NCI-H187 treated with DMSO at 0.1 percent for 48 hours (cell line): ENCODE data around the gene MPST.

Experiments used
- DNase-seq: peaks from one replicate; lab custom pipeline; 2025; lab: John Stamatoyannopoulos, UW

The MPST gene

DNA sequence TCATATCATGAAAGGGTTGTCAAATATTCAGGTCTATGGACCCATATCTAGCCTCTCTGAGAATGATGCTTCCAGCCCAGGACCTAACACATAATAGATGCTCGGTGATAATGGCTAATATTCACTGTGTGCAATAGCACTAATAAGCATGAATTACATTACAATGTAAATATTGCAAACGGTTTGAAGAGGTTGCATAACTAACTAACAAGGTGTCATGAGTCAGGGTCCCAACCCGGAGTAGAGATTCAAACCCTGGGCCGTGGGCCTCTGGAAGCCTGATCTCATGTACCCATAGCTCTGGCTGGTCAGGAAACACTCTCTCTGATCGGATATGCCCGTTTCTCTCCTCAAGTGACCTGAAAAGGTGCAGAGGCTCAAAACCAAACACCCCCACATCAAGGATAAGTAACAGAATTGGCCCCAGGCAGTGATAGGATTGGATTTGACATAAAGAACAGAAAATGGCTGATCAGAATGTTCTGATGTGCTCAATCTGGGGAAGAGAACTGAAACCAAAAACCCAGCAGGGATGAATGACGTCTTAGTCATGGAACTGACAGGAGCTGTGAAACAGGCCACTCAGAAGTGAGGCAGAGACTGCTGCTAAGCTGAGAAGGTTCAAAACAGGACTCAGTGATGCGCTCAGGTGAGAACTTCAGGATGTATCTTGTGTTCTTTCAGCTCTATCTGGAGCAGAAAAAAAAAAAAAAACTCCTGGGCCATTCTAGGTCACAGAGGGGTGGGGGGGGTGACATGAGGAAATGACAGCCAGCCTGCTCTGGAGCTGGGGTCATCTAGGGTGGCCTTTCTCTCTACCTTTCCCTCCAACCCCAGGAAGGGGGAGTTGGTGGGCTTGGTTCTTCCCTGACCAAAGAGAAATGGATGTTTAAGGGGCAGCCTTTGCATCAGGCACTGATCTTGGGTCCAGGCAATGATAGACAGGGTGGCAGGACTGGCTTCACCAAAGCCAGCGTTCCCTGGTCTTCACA, 25.4 kb downstream of the MPST start:
- no peak for DNase-seq

GRCh38 chr22:37045958-37046357, 26.4 kb downstream of the MPST start:
- no peak for DNase-seq

DNA sequence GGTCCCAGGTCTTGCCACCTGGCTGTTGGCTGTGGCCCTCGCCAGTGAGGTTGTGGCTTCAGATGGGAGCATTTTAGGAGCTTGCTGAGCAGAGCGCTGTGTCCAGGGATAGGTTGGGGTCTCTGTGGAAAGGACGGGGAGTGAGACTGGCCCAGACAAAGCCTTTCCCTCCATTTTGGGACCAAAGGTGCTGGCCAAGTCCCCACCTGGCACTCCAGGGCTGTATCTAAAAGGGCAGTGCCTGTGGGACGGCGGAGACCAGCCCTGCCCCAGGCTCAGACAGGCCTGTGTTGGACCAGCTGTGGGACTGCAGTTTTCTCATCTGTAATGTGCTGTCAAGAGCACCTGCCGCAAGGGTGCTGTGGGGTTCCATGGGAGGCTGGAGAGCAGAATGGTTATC, 27.0 kb downstream of the MPST start:
- DNase-seq: no peak

GRCh38 chr22:37047006-37047405, 27.5 kb downstream of the MPST start:
- no peak for DNase-seq

DNA sequence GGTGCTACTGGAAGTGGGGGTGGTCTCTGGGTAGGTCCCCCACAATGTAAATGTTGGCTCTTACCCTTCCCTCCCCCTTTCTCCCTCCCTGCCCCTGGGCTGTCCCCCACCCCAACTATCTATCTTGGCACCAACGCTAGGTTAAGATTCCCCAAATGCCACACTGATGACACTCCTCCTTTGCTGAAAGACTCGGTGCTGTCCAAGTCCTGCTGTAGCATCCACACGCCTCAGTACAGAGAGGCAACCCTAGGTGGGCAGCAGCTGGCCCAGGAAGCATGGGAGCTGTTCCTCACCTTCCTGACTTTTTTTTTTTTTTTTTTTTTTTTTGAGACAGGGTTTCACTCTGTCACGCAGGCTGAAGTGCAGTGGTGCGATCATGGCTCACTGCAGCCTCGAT, 28.6 kb downstream of the MPST start:
- DNase-seq: no peak

DNA sequence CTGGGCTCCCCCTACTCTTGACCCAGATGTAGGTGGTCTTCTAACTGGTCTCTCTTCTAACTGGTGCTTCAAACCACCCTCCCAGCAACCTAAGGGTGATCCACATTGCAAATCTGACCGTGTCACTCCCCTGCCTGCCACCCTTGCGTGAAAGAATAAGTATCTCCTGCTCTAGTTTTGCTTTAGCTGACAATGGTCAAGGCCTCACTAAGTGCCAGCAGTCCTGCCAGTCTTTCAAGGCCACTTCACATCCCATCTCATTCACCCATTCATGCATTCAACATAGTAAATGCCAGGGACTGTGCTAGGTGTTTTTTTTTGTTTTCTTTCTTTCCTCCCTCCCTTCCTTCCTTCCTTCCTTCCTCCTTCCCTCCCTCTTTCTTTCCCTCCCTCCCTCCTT, 29.7 kb downstream of the MPST start:
- no peak for DNase-seq

DNA sequence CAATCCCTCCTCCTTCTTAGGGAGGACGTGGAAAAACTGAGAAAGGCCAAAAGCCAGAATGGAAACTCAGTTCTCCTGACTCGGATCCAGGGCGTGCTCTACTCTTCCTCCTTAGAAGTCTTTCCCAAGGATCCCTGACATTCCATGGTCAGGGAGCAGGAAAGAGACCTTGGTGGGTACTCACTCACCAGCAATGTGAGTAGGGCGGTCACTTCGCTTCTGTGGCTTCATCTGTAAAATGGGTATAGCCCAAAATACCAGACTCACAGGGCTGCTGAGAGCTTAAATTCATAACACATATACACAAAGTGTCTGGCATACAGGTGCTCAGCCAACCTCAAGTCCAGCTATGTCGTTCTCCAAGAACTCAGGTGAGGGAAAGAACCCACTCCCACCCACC, 31.4 kb downstream of the MPST start:
- DNase-seq: no peak

DNA sequence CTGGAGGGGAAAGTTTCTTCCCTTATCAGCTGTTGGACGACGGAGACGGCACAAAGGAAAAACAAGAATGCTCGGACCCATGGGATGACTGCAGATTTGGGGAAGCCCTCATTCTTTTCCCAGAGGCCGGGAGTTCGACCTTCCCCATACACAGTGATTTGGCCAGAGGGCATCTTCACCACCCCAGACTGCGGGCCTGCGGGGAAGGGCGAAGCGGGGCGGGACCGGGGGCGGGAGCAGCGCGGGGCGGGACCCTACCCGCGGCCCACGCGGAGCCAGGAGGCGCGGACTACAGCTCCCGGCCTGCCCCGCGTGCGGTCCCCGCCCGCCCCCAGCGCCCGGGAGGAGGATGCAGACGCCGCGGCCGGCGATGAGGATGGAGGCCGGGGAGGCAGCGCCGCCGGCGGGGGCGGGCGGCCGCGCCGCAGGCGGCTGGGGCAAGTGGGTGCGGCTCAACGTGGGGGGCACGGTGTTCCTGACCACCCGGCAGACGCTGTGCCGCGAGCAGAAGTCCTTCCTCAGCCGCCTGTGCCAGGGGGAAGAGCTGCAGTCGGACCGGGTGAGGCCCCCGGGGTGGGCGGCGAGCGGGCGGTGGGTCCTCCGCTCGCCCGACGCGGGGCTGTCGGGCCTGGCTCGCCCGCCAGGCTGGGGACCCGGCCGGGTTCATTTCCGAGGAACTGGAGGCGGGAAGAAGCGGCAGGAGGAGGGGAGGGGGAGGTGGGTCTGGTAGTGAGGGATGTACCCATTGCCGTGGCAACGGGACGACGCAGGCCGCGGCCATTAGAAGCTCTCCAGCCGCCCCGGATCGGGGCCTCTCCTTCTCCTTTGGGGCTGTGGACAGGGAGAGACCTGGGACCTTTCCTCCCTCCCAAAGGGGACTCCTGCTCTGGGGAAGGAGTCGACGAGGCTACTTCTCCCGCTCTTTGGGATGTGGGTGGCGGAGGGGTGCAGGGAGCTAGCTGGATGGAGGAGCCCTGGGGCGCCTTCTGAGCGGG, 32.1 kb downstream of the MPST start, which contains the start of gene KCTD17:
Gene KCTD17, plus strand, starts transcription at position 352 of the 995 bp plus-strand sequence. Its CDS starts 19 bp downstream, at position 371.
- no peak for DNase-seq

GRCh38 chr22:37052386-37053309, 33.1 kb downstream of the MPST start:
- no peak for DNase-seq

GRCh38 chr22:37053310-37054055, 33.9 kb downstream of the MPST start:
- DNase-seq: no peak

- no peak for DNase-seq
Observed at GRCh38 chr22:37054056-37054395, 34.5 kb downstream of the MPST start.

DNA sequence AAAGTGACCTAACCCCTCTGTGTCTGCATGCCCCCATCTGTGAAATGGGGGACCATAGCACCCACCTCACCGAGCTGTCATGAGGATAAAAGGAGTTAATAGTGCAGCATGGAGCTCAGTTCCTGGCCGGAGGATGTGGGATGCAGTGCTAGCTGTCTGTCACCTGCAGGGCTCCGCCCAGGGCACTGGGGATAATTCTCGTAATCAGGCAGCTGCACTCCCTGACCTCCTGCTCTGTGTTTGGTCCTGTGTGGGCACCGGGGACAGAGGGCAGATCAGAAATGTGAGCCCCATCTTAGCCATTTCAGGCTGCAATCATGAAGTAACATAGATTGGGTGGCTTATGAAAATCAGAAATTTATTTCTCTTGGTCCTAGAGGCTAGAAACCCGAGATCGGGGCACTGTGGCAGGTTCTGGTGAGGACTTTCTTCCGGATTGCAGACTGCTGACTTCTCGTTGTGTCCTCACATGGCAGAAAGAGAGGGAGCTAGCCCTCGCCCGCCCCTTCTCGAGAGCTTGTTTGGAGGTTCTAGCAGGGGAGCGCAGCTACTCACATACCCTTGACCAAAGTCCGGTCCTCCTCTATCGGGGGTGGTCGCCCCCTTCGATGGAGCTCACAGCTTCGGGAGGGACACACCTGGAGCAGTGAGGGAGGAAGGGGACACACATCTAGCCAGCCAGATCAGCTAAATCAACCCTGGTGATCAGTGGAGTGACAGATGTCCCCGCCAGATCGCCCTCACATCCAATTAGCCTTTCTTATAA, 35.2 kb downstream of the MPST start:
- no peak for DNase-seq

DNA sequence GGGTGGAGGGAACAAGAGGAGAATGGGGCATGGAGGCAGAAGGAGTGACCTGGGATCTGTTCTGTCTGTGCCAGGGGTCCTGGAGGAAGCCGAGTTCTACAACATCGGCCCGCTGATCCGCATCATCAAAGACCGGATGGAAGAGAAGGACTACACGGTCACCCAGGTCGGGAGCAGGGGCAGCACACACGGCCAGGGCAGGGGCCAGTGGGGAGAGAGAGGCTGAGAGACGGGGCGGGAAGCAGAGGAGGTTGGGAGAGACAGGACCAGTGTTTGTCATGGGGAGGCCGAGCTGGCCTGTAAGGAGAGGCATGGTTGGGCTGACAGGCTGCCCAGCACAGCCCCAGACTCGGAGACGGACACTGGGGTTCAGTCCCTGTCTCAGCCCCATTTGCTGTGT, 36.7 kb downstream of the MPST start:
- no peak for DNase-seq

DNA sequence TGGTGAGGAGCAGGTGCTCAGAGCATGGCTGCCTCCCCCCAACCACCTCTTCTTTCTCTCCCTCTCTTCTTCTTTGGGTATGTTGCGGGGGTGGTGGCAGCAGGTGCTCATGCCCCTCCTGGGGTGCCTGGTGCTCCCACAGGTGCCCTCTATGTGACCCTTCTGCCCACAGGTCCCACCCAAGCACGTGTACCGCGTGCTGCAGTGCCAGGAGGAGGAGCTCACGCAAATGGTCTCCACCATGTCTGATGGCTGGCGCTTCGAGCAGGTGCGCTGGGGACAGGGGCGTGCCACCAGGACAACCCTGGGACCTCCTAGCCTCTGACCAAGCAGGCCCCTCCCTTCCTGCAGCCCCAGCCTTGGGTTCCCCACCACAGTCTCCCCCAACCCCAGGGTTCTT, 37.7 kb downstream of the MPST start:
- DNase-seq: no peak

DNA sequence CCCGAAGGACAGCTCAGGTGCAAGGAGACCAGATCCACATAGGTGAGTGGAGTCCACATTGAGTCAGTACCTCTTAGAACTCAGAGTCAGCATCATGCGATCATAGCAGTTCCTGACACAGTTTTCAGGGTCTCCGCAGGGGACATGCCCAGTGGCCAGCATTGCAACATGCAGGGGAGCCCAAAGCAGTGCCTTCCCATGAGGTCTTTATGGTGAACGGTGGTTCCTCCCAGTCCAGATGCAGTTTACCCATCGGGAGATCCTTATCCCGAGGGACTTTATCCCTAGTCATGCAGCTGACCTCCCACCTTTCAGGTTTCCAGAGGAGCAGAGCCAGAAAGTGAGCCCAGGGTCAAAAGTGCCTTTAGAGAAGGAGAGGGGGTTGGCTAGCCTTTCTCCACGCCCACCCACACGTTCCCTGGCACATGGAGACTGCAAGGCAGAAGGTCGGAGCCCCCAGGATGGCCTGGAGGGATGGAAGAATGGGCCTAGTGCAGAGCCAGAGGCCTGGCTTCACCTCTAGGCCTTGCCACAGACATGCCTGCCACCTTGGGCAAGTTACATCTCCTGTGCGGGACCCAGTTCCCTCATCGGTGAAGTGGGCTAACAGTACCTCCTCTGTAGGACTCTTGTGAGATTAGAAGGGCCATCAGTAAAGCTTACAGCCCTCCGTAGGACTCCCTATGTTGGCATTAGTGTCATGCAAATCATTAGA, 38.4 kb downstream of the MPST start:
- no peak for DNase-seq

DNA sequence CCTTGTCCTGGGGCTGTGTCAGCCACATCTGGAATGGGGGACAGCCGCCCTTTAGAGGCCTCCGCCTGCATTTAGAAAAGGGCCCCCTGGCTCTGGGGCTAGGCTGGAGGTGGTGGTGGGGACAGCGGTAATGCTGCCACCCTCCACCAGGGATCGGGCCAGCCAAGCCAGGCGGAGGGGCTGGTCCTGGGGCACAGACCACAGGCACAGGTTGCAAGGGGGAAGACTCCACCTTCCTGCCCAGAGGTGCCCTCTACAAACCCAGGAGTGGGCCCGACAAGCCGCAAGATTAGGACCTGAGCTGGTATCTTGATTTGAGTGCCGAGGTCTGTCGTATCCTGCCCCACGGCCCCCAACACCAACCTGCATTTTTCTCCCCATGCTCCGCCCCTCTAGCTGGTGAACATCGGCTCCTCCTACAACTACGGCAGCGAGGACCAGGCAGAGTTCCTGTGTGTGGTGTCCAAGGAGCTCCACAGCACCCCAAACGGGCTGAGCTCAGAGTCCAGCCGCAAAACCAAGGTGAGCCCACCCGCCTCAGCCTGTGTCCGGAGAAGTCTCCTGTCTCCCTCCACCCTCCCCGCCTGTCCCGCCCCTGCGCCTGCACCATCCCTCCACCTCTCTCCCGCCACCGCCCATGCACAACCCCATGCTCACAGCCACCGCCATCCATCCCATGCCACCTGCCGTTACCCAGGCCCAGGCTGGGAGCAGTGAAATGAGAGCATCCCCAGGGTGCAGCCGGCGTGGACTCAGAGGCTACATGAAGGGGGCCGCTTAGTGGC, 39.6 kb downstream of the MPST start:
- no peak for DNase-seq

DNA sequence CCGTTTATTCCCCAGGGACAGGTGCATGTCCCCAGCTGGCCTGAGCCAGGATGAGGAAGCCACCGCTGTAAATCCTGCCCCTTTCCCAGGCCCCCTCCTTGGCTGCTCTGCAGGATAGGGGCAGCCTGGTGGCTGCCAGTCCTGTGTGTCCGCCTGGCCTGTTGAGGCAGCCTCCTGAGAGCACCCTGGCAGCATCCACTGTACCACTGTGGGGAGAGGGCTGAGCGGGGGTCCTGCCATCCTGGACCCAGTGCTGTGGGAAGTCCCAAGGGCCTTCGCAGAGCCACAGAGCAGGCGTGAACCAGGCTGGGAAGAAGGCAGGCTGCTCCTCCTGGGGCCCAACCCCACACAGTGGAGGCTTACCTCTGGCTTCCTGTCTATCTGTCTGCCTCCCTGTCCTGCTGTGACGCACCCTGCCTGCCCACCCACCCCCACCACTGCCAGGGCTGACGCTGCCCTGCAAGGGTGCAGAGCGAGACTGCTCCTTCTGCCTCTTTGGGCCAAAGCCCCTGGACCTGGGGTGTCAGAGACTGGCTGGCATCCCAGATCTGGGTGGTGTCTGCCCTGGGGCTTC, 40.4 kb downstream of the MPST start:
- DNase-seq: no peak
